HepG2 (cell line): ENCODE data around the gene CCDC8. TPM values are rescaled to one million over a fixed set of nuclear protein-coding genes. Genes with fewer than 3 reads are reported as not detected.

Experiments used
- ATAC-seq: fragments of 200-7000 bp; cut with Tn5 transposase; 3 replicates; pipeline ENCODE4 v1.9.1; 2020; ENCODE audit warnings: mild to moderate bottlenecking, moderate library complexity
- BruUV-seq: library from RNA; stranded (reverse); fragments of 400-500 nt; replicated peaks from 2 replicates; lab custom pipeline; 2021; lab: Mats Ljungman, UMichigan
- CTCF ChIA-PET: fragments of 300-600 bp; formaldehyde crosslinking; extraction: SDS; loops from one replicate; lab custom pipeline; 2021; ENCODE audit warnings: low total read pairs, inconsistent platforms, low intra/inter-chr PET ratio; lab: Yijun Ruan, JAX
- POLR2A ChIA-PET: fragments of 350-600 bp; sonication (Branson Sonifier 250); formaldehyde crosslinking; loops from one replicate; lab custom pipeline; 2020; ENCODE audit warnings: antibody characterized with exemption, inconsistent platforms; lab: Yijun Ruan, JAX
- DNase-seq: peaks from one replicate; pipeline ENCODE4 v3.0.0-alpha.2; 2015; ENCODE audit warnings: low spot score
- FAIRE-seq: peaks from 3 replicates; lab custom pipeline; 2011; peaks lifted over from hg19 to GRCh38; lab: Jason Lieb, UNC
- H2AFZ ChIP-seq: one replicate; pipeline ENCODE4 v1.6.1; 2011; ENCODE audit warnings: low read length, inconsistent platforms
- H3K27ac ChIP-seq: fragments of 300-600 bp; 3 replicates; pipeline ENCODE4 v1.8.0; 2011; ENCODE audit warnings: mixed run types, mild to moderate bottlenecking, mixed read lengths, low read length, inconsistent platforms; ENCODE audit not compliant: insufficient read depth; ENCODE audit errors: extremely low read length
- H3K27me3 ChIP-seq, 2 experiments: fragments of 200-600 bp in 1 of 2; 2 replicates in 1 of 2; 3 replicates in 1 of 2; pipeline versions ENCODE4 v1.6.0 to v1.8.0; 2011; ENCODE audit warnings: low read length in 2 of 2, mild to moderate bottlenecking in 2 of 2, moderate library complexity in 2 of 2, inconsistent platforms in 1 of 2; ENCODE audit not compliant: insufficient read depth in 2 of 2, control insufficient read depth in 1 of 2
- H3K36me3 ChIP-seq, 2 experiments: fragments of 200-600 bp in 1 of 2; replicated peaks in 1 of 2; 2 replicates in 1 of 2; 3 replicates in 1 of 2; pipeline versions ENCODE4 v1.5.1 to v1.8.0; 2011; ENCODE audit warnings: low read length in 2 of 2, inconsistent platforms in 1 of 2; ENCODE audit not compliant: insufficient read depth in 2 of 2, control insufficient read depth in 1 of 2
- H3K4me1 ChIP-seq: 2 replicates; pipeline ENCODE4 v1.5.1; 2012; ENCODE audit warnings: low read length, inconsistent platforms; ENCODE audit not compliant: insufficient read depth
- H3K4me2 ChIP-seq: 2 replicates; pipeline ENCODE4 v1.6.0; 2011; ENCODE audit warnings: low read depth, low read length, inconsistent platforms
- H3K4me3 ChIP-seq, 3 experiments: fragments of 200-600 bp in 1 of 3; sonication (generic), shearing (Covaris generic) in 1 of 3; replicated peaks in 1 of 3; 2 replicates each; pipeline ENCODE4 v1.5.1; 2011 to 2016; ENCODE audit warnings: low read length in 3 of 3, inconsistent platforms in 2 of 3, low read depth in 2 of 3, mild to moderate bottlenecking in 2 of 3, control low read depth in 1 of 3, mixed read lengths in 1 of 3; ENCODE audit not compliant: insufficient read depth in 1 of 3
- H3K79me2 ChIP-seq: one replicate; pipeline ENCODE4 v1.6.1; 2011; ENCODE audit warnings: low read length, inconsistent platforms; ENCODE audit not compliant: insufficient read depth
- H3K9ac ChIP-seq: 2 replicates; pipeline ENCODE4 v1.6.0; 2011; ENCODE audit warnings: mild to moderate bottlenecking, low read depth, low read length, inconsistent platforms; ENCODE audit not compliant: insufficient read depth
- H3K9me3 ChIP-seq: 2 replicates; pipeline ENCODE4 v1.5.1; 2012; ENCODE audit warnings: mild to moderate bottlenecking, low read length
- H4K20me1 ChIP-seq: 2 replicates; pipeline ENCODE4 v1.6.0; 2011; ENCODE audit warnings: inconsistent platforms, mild to moderate bottlenecking, low read length, moderate library complexity; ENCODE audit not compliant: insufficient read depth
- BCLAF1 ChIP-seq: fragments of 450-650 bp; IDR thresholded peaks from 2 replicates; pipeline ENCODE4 v1.6.1; 2017; ENCODE audit warnings: mild to moderate bottlenecking
- CREB1 ChIP-seq, 2 experiments: fragments of 450-650 bp in 1 of 2; IDR thresholded peaks; 2 replicates each; pipeline ENCODE4 v1.6.1; 2016 to 2017; ENCODE audit warnings: control low read depth in 1 of 2, mild to moderate bottlenecking in 1 of 2, missing compliant biosample characterization in 1 of 2, missing genetic modification characterization in 1 of 2
- CREB3 ChIP-seq: sonication (generic); formaldehyde crosslinking; IDR thresholded peaks from 2 replicates; pipeline ENCODE4 v1.5.0; 2020; ENCODE audit warnings: missing genetic modification reagents
- FOXO4 ChIP-seq: sonication (generic); formaldehyde crosslinking; conservative IDR thresholded peaks from 2 replicates; pipeline ENCODE4 v1.8.1; 2023; ENCODE audit warnings: missing genetic modification reagents
- MAFF ChIP-seq: IDR thresholded peaks from 2 replicates; pipeline ENCODE4 v1.6.1; 2011; ENCODE audit warnings: low read depth, low read length, improper control_type of control experiment
- MIER3 ChIP-seq: IDR thresholded peaks from 2 replicates; pipeline ENCODE4 v1.6.1; 2016; ENCODE audit warnings: missing compliant biosample characterization, borderline replicate concordance
- NFRKB ChIP-seq: fragments of 450-650 bp; IDR thresholded peaks from 2 replicates; pipeline ENCODE4 v1.6.1; 2017
- NFYB ChIP-seq: sonication (generic); formaldehyde crosslinking; IDR thresholded peaks from 2 replicates; pipeline ENCODE4 v1.4.0; 2020; ENCODE audit warnings: missing genetic modification reagents
- PHF8 ChIP-seq: sonication (generic); formaldehyde crosslinking; IDR thresholded peaks from 2 replicates; pipeline ENCODE4 v1.5.0; 2020; ENCODE audit warnings: missing genetic modification reagents
- POLR2A ChIP-seq, 2 experiments: IDR thresholded peaks; 2 replicates each; pipeline ENCODE4 v1.6.1; 2011; ENCODE audit warnings: low read depth in 2 of 2, low read length in 2 of 2, mild to moderate bottlenecking in 1 of 2, moderate library complexity in 1 of 2; ENCODE audit not compliant: insufficient read depth in 1 of 2
- ZBTB4 ChIP-seq: sonication (generic); formaldehyde crosslinking; IDR thresholded peaks from 2 replicates; pipeline ENCODE4 v1.4.0; 2020; ENCODE audit warnings: missing genetic modification reagents, mild to moderate bottlenecking, borderline replicate concordance
- ZMAT3 ChIP-seq: sonication (generic); formaldehyde crosslinking; conservative IDR thresholded peaks from 2 replicates; pipeline ENCODE4 v1.7.0; 2021; ENCODE audit warnings: missing genetic modification reagents
- ZMYM3 ChIP-seq: sonication (generic); formaldehyde crosslinking; IDR thresholded peaks from 2 replicates; pipeline ENCODE4 v1.5.1; 2020; ENCODE audit warnings: mild to moderate bottlenecking, missing genetic modification reagents
- ZNF20 ChIP-seq: sonication (generic); formaldehyde crosslinking; IDR thresholded peaks from 2 replicates; pipeline ENCODE4 v1.4.0; 2020; ENCODE audit warnings: mild to moderate bottlenecking, moderate library complexity, missing genetic modification reagents
- ZNF24 ChIP-seq: fragments of 450-650 bp; IDR thresholded peaks from 2 replicates; pipeline ENCODE4 v1.6.1; 2017; ENCODE audit warnings: antibody characterized with exemption, mild to moderate bottlenecking
- ZNF740 ChIP-seq: sonication (generic); formaldehyde crosslinking; IDR thresholded peaks from 2 replicates; pipeline ENCODE4 v1.4.0; 2020; ENCODE audit warnings: missing genetic modification reagents
- ZNF784 ChIP-seq: sonication (generic); formaldehyde crosslinking; IDR thresholded peaks from 2 replicates; pipeline ENCODE4 v1.5.1; 2020; ENCODE audit warnings: missing genetic modification reagents, mild to moderate bottlenecking, borderline replicate concordance
- WGBS: methylation state at CpG from one replicate; pipeline ENCODE4 v1.1.6; 2017; ENCODE audit warnings: low lambda C conversion rate; 5-methylcytosine and 5-hydroxymethylcytosine counted together
- in situ Hi-C: cut with HindIII; loops from 2 replicates; pipeline ENCODE4 v1.10.0; 2017; ENCODE audit warnings: low pct_unique_long_range_greater_than_20kb; ENCODE audit not compliant: extremely low pct_ligation_motif_present
- intact Hi-C: fragments of 100-400 bp; cut with micrococcal nuclease; formaldehyde crosslinking; loops from one replicate; pipeline ENCODE4 v1.10.0; 2022; ENCODE audit not compliant: unreplicated experiment
- polyA plus RNA-seq, 8 experiments: library from polyadenylated mRNA; depleted of rRNA in 3 of 8; stranded (reverse) in 7 of 8; unstranded in 1 of 8; fragments of >200 nt; fragmentation: Illumina TruSeq in 4 of 8; extraction: Trizol in 4 of 8; gene quantifications; 2 replicates each; pipeline versions ENCODE4 v1.2.1 to v1.2.3, GENCODE V29; 2011 to 2016; ENCODE audit warnings: low read depth in 4 of 8, missing spikeins in 1 of 8, mixed read lengths in 1 of 8; ENCODE audit not compliant: insufficient read depth in 1 of 8
- total RNA-seq, 5 experiments: library from RNA; depleted of rRNA; stranded (reverse); fragments of >200 nt; fragmentation: Illumina TruSeq; extraction: Trizol; gene quantifications; 2 replicates each; pipeline ENCODE4 v1.2.3, GENCODE V29; 2016; ENCODE audit warnings: low read depth in 1 of 5

The CCDC8 gene
- total and polyA plus RNA-seq, 2 of the 13 experiments (the other 11 are each of a cell fraction or from before 2014, with no cell fraction given): 0.04 TPM; not detected in 1

- BruUV-seq: no TSS peak
- 11% methylated on average over 1 of the region's 1 CpG for WGBS
- no peaks in the 10 kb centered on the region for H3K27me3 ChIP-seq
- no peaks in the 10 kb centered on the region for H3K4me1 ChIP-seq
- H3K79me2 ChIP-seq: no peaks in the 10 kb centered on the region
- ChIA-PET POLR2A (no interaction called here), CTCF (no interaction called here)
- in situ Hi-C loops (no loop called here), intact Hi-C loops (no loop called here)
- H3K4me3 ChIP-seq: no peak overlapping the region
- DNase-seq (no peak), ATAC-seq (no peak), FAIRE-seq (no peak)
- H3K9ac ChIP-seq: no peak overlapping the region
- no peaks in the 10 kb centered on the region for H4K20me1 ChIP-seq
- H3K36me3 ChIP-seq: no peaks in the 10 kb centered on the region
- H2AFZ ChIP-seq: no peak overlapping the region
- H3K9me3 ChIP-seq: no peaks in the 10 kb centered on the region
- no peak overlapping the region for H3K4me2 ChIP-seq
- H3K27ac ChIP-seq: no peak overlapping the region
- TF ChIP-seq ZMAT3: no peak
- no peak for TF ChIP-seq ZNF784 (CRISPR knock-in tag)
- no peak for TF ChIP-seq ZBTB4
- no peak for TF ChIP-seq CREB3 (CRISPR knock-in tag)
- TF ChIP-seq FOXO4 (CRISPR knock-in tag): no peak
- TF ChIP-seq MIER3: no peak
- TF ChIP-seq ZMYM3 (CRISPR knock-in tag): no peak
- no peak for TF ChIP-seq BCLAF1
- TF ChIP-seq ZNF20 (CRISPR knock-in tag): no peak
- TF ChIP-seq PHF8 (CRISPR knock-in tag): no peak
- TF ChIP-seq NFYB (CRISPR knock-in tag): no peak
- no peak for TF ChIP-seq POLR2A (IDR thresholded peaks at IDR 0.05; ENCODE audit: insufficient read depth in 1 of 2, low read depth in 2 of 2, low read length in 2 of 2)
- TF ChIP-seq CREB1 (IDR thresholded peaks at IDR 0.05): no peak
- no peak for TF ChIP-seq CREB1 (CRISPR knock-in tag; IDR thresholded peaks at IDR 0.05)
- TF ChIP-seq MAFF: no peak
- no peak for TF ChIP-seq NFRKB
- no peak for TF ChIP-seq ZNF24
- no peak for TF ChIP-seq ZNF740 (CRISPR knock-in tag)
Measured at GRCh38 chr19:46441866-46442265, 28.5 kb upstream of the CCDC8 start.
